ENCODE measurements around the gene PIGQ. TPM values are rescaled to one million over a fixed set of nuclear protein-coding genes. Genes with fewer than 3 reads are reported as not detected.

The PIGQ gene
- total RNA-seq, 2 experiments from 2014 or later = 28.8 to 29.1 TPM

GRCh38 chr16:558298-559020 lies 11.3 kb upstream of the PIGQ start:
- Mint-ChIP-seq H3K4me1 (no peaks in the 10 kb centered on the region), H3K36me3 (no peaks in the 10 kb centered on the region), H3K9me3 (no peaks in the 10 kb centered on the region), H3K4me3 (no peak overlapping the region), H3K27me3 (peaks cover 14% of the 10 kb centered on the region), H3K27ac (no peak overlapping the region)
- DNase-seq = no peak

GRCh38 chr16:559021-559380 lies 10.8 kb upstream of the PIGQ start:
- Mint-ChIP-seq H3K27me3 (peaks cover 14% of the 10 kb centered on the region), H3K4me3 (no peak overlapping the region), H3K4me1 (no peaks in the 10 kb centered on the region), H3K9me3 (no peaks in the 10 kb centered on the region), H3K36me3 (no peaks in the 10 kb centered on the region), H3K27ac (no peak overlapping the region)
- no peak for DNase-seq

GRCh38 chr16:559411-560203 lies 10.2 kb upstream of the PIGQ start:
- Mint-ChIP-seq H3K27ac (no peak overlapping the region), H3K27me3 (peaks cover 14% of the 10 kb centered on the region), H3K4me1 (no peaks in the 10 kb centered on the region), H3K36me3 (no peaks in the 10 kb centered on the region), H3K4me3 (no peak overlapping the region), H3K9me3 (no peaks in the 10 kb centered on the region)
- DNase-seq = no peak

GRCh38 chr16:560204-560700 lies 9.5 kb upstream of the PIGQ start, which contains the start of gene PRR35:
PRR35 (plus strand) TSS chr16:560394; CDS start chr16:563295, 2,901 bp downstream.
- Mint-ChIP-seq H3K4me1 (no peaks in the 10 kb centered on the region), H3K36me3 (no peaks in the 10 kb centered on the region), H3K27ac (no peak within 1 kb of the TSS), H3K9me3 (no peaks in the 10 kb centered on the region), H3K4me3 (no peak within 1 kb of the TSS), H3K27me3 (peaks cover 14% of the 10 kb centered on the region)
- no peak for DNase-seq

- no peaks in the 10 kb centered on the region for H3K36me3 Mint-ChIP-seq
- no peaks in the 10 kb centered on the region for H3K9me3 Mint-ChIP-seq
These were observed 8.9 kb upstream of the PIGQ start for GRCh38 chr16:560701-561412.

GRCh38 chr16:561413-561794 lies 8.4 kb upstream of the PIGQ start:
- no peak overlapping the region for H3K27ac Mint-ChIP-seq
- H3K4me1 Mint-ChIP-seq = peaks cover under 1% of the 10 kb centered on the region
- H3K4me3 Mint-ChIP-seq = no peak overlapping the region
- peaks cover 14% of the 10 kb centered on the region for H3K27me3 Mint-ChIP-seq
- no peaks in the 10 kb centered on the region for H3K9me3 Mint-ChIP-seq
- DNase-seq = no peak
- H3K36me3 Mint-ChIP-seq = no peaks in the 10 kb centered on the region

More at GRCh38 chr16:560701-561412, 8.9 kb upstream of the PIGQ start:
- DNase-seq = no peak
- peaks cover 14% of the 10 kb centered on the region for H3K27me3 Mint-ChIP-seq
- no peaks in the 10 kb centered on the region for H3K4me1 Mint-ChIP-seq
- no peak overlapping the region for H3K27ac Mint-ChIP-seq
- no peak overlapping the region for H3K4me3 Mint-ChIP-seq

- Mint-ChIP-seq H3K9me3 (no peaks in the 10 kb centered on the region), H3K36me3 (no peaks in the 10 kb centered on the region), H3K27ac (no peak overlapping the region), H3K4me1 (peaks cover 9% of the 10 kb centered on the region), H3K4me3 (no peak overlapping the region), H3K27me3 (peaks cover 14% of the 10 kb centered on the region)
- DNase-seq = no peak
These were observed 7.5 kb upstream of the PIGQ start for GRCh38 chr16:561957-562938.

GRCh38 chr16:563072-563644 lies 6.6 kb upstream of the PIGQ start:
- Mint-ChIP-seq H3K4me1 (peaks cover 9% of the 10 kb centered on the region), H3K27ac (no peak overlapping the region), H3K27me3 (peaks cover 14% of the 10 kb centered on the region), H3K9me3 (no peaks in the 10 kb centered on the region), H3K36me3 (no peaks in the 10 kb centered on the region), H3K4me3 (no peak overlapping the region)
- no peak for DNase-seq

GRCh38 chr16:564690-565418 lies 4.9 kb upstream of the PIGQ start:
- no peaks in the 10 kb centered on the region for H3K36me3 Mint-ChIP-seq
- no peak overlapping the region for H3K27ac Mint-ChIP-seq
- H3K27me3 Mint-ChIP-seq = peaks cover 6% of the 10 kb centered on the region
- H3K4me1 Mint-ChIP-seq = peaks cover 15% of the 10 kb centered on the region
- no peak for DNase-seq
- no peak overlapping the region for H3K4me3 Mint-ChIP-seq
- no peaks in the 10 kb centered on the region for H3K9me3 Mint-ChIP-seq

GRCh38 chr16:565419-566330 lies 4.1 kb upstream of the PIGQ start:
- Mint-ChIP-seq H3K27ac (no peak overlapping the region), H3K36me3 (no peaks in the 10 kb centered on the region), H3K9me3 (no peaks in the 10 kb centered on the region), H3K4me1 (peaks cover 15% of the 10 kb centered on the region), H3K4me3 (no peak overlapping the region), H3K27me3 (peaks cover 6% of the 10 kb centered on the region)
- DNase-seq = no peak

GRCh38 chr16:566475-567372 lies 3.0 kb upstream of the PIGQ start, which contains the start of gene NHLRC4:
NHLRC4 (plus strand) TSS chr16:567005; CDS start chr16:568048, 1,043 bp downstream.
- peak; percentile 67 for DNase-seq
- Mint-ChIP-seq H3K36me3 (no peaks in the 10 kb centered on the region), H3K27me3 (peaks cover 6% of the 10 kb centered on the region), H3K4me1 (peaks cover 21% of the 10 kb centered on the region), H3K27ac (peak within 1 kb of the TSS; percentile 77), H3K4me3 (peak within 1 kb of the TSS; percentile 29), H3K9me3 (no peaks in the 10 kb centered on the region)

Measured in activated naive CD8-positive, alpha-beta T cell treated with anti-CD3 and anti-CD28 coated beads for 36 hours (primary cell).